ENCODE measurements around the gene MAN2B2.

The MAN2B2 gene

GRCh38 chr4:6566391-6567190 lies 8.4 kb upstream of the MAN2B2 start:
- Histone ChIP-seq H3K9me3 (ENCODE audit: insufficient read depth, low read length) (no peaks in the 10 kb centered on the region), H3K79me2 (ENCODE audit: low read length) (no peaks in the 10 kb centered on the region), H3K27me3 (ENCODE audit: low read depth, low read length) (peaks cover 4% of the 10 kb centered on the region), H3K27ac (ENCODE audit: low read length) (no peak overlapping the region), H2AFZ (ENCODE audit: low read depth, low read length) (no peak overlapping the region), H3K9ac (ENCODE audit: low read length) (no peak overlapping the region), H3K4me3 (ENCODE audit: low read length) (no peak overlapping the region), H4K20me1 (ENCODE audit: insufficient read depth, low read length) (no peaks in the 10 kb centered on the region), H3K4me2 (ENCODE audit: low read length) (no peak overlapping the region), H3K4me1 (ENCODE audit: low read length) (no peaks in the 10 kb centered on the region), H3K36me3 (replicated peaks; ENCODE audit: low read depth, low read length) (no peaks in the 10 kb centered on the region)
- TF ChIP-seq EZH2phosphoT487 (IDR thresholded peaks at IDR 0.05; ENCODE audit: low read depth) (no peak), CTCF (IDR thresholded peaks at IDR 0.05; ENCODE audit: low read depth, low read length) (no peak)

- peaks cover 7% of the 10 kb centered on the region for H3K27me3 ChIP-seq (ENCODE audit: low read depth, low read length)
- no peak overlapping the region for H3K9ac ChIP-seq (ENCODE audit: low read length)
- H3K27ac ChIP-seq (ENCODE audit: low read length) = no peak overlapping the region
- H3K79me2 ChIP-seq (ENCODE audit: low read length) = no peaks in the 10 kb centered on the region
- H3K4me2 ChIP-seq (ENCODE audit: low read length) = no peak overlapping the region
- no peaks in the 10 kb centered on the region for H3K4me1 ChIP-seq (ENCODE audit: low read length)
- no peaks in the 10 kb centered on the region for H3K9me3 ChIP-seq (ENCODE audit: insufficient read depth, low read length)
- TF ChIP-seq CTCF (IDR thresholded peaks at IDR 0.05; ENCODE audit: low read depth, low read length) (no peak), EZH2phosphoT487 (IDR thresholded peaks at IDR 0.05; ENCODE audit: low read depth) (no peak)
- H4K20me1 ChIP-seq (ENCODE audit: insufficient read depth, low read length) = no peaks in the 10 kb centered on the region
- no peak overlapping the region for H3K4me3 ChIP-seq (ENCODE audit: low read length)
- H3K36me3 ChIP-seq (replicated peaks; ENCODE audit: low read depth, low read length) = no peaks in the 10 kb centered on the region
- H2AFZ ChIP-seq (ENCODE audit: low read depth, low read length) = no peak overlapping the region
Observed at GRCh38 chr4:6567218-6567617, 7.8 kb upstream of the MAN2B2 start.

GRCh38 chr4:6568148-6568547 lies 6.8 kb upstream of the MAN2B2 start:
- no peak overlapping the region for H3K9ac ChIP-seq (ENCODE audit: low read length)
- TF ChIP-seq CTCF (IDR thresholded peaks at IDR 0.05; ENCODE audit: low read depth, low read length) = no peak
- TF ChIP-seq EZH2phosphoT487 (IDR thresholded peaks at IDR 0.05; ENCODE audit: low read depth) = no peak
- no peak overlapping the region for H2AFZ ChIP-seq (ENCODE audit: low read depth, low read length)

GRCh38 chr4:6568689-6569332 lies 6.2 kb upstream of the MAN2B2 start:
- Histone ChIP-seq H4K20me1 (ENCODE audit: insufficient read depth, low read length) (no peaks in the 10 kb centered on the region), H3K27me3 (ENCODE audit: low read depth, low read length) (peaks cover 20% of the 10 kb centered on the region), H3K4me3 (ENCODE audit: low read length) (no peak overlapping the region), H3K9me3 (ENCODE audit: insufficient read depth, low read length) (no peaks in the 10 kb centered on the region), H3K27ac (ENCODE audit: low read length) (no peak overlapping the region), H2AFZ (ENCODE audit: low read depth, low read length) (no peak overlapping the region), H3K4me2 (ENCODE audit: low read length) (no peak overlapping the region), H3K9ac (ENCODE audit: low read length) (no peak overlapping the region), H3K4me1 (ENCODE audit: low read length) (no peaks in the 10 kb centered on the region), H3K36me3 (replicated peaks; ENCODE audit: low read depth, low read length) (no peaks in the 10 kb centered on the region), H3K79me2 (ENCODE audit: low read length) (no peaks in the 10 kb centered on the region)
- no peak for TF ChIP-seq EZH2phosphoT487 (IDR thresholded peaks at IDR 0.05; ENCODE audit: low read depth)
- no peak for TF ChIP-seq CTCF (IDR thresholded peaks at IDR 0.05; ENCODE audit: low read depth, low read length)

More at GRCh38 chr4:6568148-6568547, 6.8 kb upstream of the MAN2B2 start:
- no peak overlapping the region for H3K4me2 ChIP-seq (ENCODE audit: low read length)
- H3K79me2 ChIP-seq (ENCODE audit: low read length) = no peaks in the 10 kb centered on the region
- no peaks in the 10 kb centered on the region for H4K20me1 ChIP-seq (ENCODE audit: insufficient read depth, low read length)
- peaks cover 14% of the 10 kb centered on the region for H3K27me3 ChIP-seq (ENCODE audit: low read depth, low read length)
- H3K27ac ChIP-seq (ENCODE audit: low read length) = no peak overlapping the region
- H3K9me3 ChIP-seq (ENCODE audit: insufficient read depth, low read length) = no peaks in the 10 kb centered on the region
- no peaks in the 10 kb centered on the region for H3K36me3 ChIP-seq (replicated peaks; ENCODE audit: low read depth, low read length)
- H3K4me3 ChIP-seq (ENCODE audit: low read length) = no peak overlapping the region
- no peaks in the 10 kb centered on the region for H3K4me1 ChIP-seq (ENCODE audit: low read length)
